OCI-LY7 (cell line): ENCODE measurements around the gene AUP1. TPM values are rescaled to one million over a fixed set of nuclear protein-coding genes. Genes with fewer than 3 reads are reported as not detected.
A peak's percentile ranks its signal among the peaks of the same experiment; 100 is the strongest.
"Not testable (repeated sequence)": the region's sequence is repeated elsewhere in the genome, so short reads cannot be mapped to it uniquely, and the experiment has no call there.

Source experiments
- BruUV-seq: library from RNA; stranded (reverse); fragments of 400-500 nt; replicated peaks from 2 replicates; lab custom pipeline; 2021; lab: Mats Ljungman, UMichigan
- CTCF ChIA-PET: fragments of 300-600 bp; sonication (Branson Sonifier 250); formaldehyde crosslinking; loops from one replicate; lab custom pipeline; 2022; ENCODE audit warnings: antibody characterized with exemption; ENCODE audit not compliant: unreplicated experiment; lab: Charles Lee
- POLR2A ChIA-PET: fragments of 300-600 bp; sonication (Branson Sonifier 250); formaldehyde crosslinking; loops from one replicate; lab custom pipeline; 2022; ENCODE audit warnings: antibody characterized with exemption; lab: Charles Lee
- DNase-seq: peaks from one replicate; pipeline ENCODE4 v3.0.0-alpha.2; 2015; ENCODE audit warnings: low spot score
- H2AFZ ChIP-seq: fragments of 200-600 bp; sonication (generic), shearing (Covaris generic); 2 replicates; pipeline ENCODE4 v1.6.1; 2014; ENCODE audit warnings: mild to moderate bottlenecking, antibody characterized with exemption, low read length, moderate library complexity
- H3K27ac ChIP-seq: fragments of 200-600 bp; sonication (generic); 2 replicates; pipeline ENCODE4 v1.5.1; 2014; ENCODE audit warnings: mixed run types, low read depth, mild to moderate bottlenecking, moderate library complexity, low read length, inconsistent platforms; ENCODE audit not compliant: poor library complexity, severe bottlenecking
- H3K36me3 ChIP-seq: fragments of 200-600 bp; sonication (generic); 2 replicates; pipeline ENCODE4 v1.6.1; 2014; ENCODE audit warnings: mild to moderate bottlenecking, antibody characterized with exemption, low read length, moderate library complexity, mixed read lengths; ENCODE audit not compliant: insufficient read depth
- H3K4me1 ChIP-seq: fragments of 200-600 bp; sonication (generic); 2 replicates; pipeline ENCODE4 v1.5.1; 2014; ENCODE audit warnings: mild to moderate bottlenecking, low read length; ENCODE audit not compliant: insufficient read depth, poor library complexity, severe bottlenecking
- H3K4me2 ChIP-seq: fragments of 200-600 bp; sonication (generic); 2 replicates; pipeline ENCODE4 v1.6.1; 2014; ENCODE audit warnings: mild to moderate bottlenecking, low read length
- H3K4me3 ChIP-seq: fragments of 200-600 bp; sonication (generic); 2 replicates; pipeline ENCODE4 v1.5.1; 2014; ENCODE audit warnings: mild to moderate bottlenecking, low read depth, low read length; ENCODE audit not compliant: poor library complexity, severe bottlenecking
- H3K79me2 ChIP-seq: fragments of 200-600 bp; sonication (generic); 2 replicates; pipeline ENCODE4 v1.6.1; 2016; ENCODE audit warnings: low read depth, mild to moderate bottlenecking, low read length, moderate library complexity, mixed read lengths; ENCODE audit not compliant: insufficient read depth
- H3K9me2 ChIP-seq: fragments of 200-600 bp; sonication (generic); 2 replicates; pipeline ENCODE4 v1.6.1; 2016; ENCODE audit warnings: mild to moderate bottlenecking, low read length, mixed read lengths; ENCODE audit not compliant: insufficient read depth
- H3K9me3 ChIP-seq: fragments of 200-600 bp; sonication (generic); 2 replicates; pipeline ENCODE4 v1.6.1; 2014; ENCODE audit warnings: mild to moderate bottlenecking, mixed run types, low read length, mixed read lengths
- H4K20me1 ChIP-seq: fragments of 200-600 bp; sonication (generic); 2 replicates; pipeline ENCODE4 v1.6.1; 2014; ENCODE audit warnings: mild to moderate bottlenecking, antibody characterized with exemption, low read length, moderate library complexity, mixed read lengths; ENCODE audit not compliant: insufficient read depth
- CTCF ChIP-seq: fragments of 200-600 bp; sonication (generic); conservative IDR thresholded peaks from 2 replicates; pipeline ENCODE4 v1.5.1; 2014; ENCODE audit warnings: mild to moderate bottlenecking, antibody characterized with exemption, low read length, moderate library complexity, mixed read lengths
- EZH2phosphoT487 ChIP-seq: fragments of 200-600 bp; sonication (generic); IDR thresholded peaks from 2 replicates; pipeline ENCODE4 v1.6.1; 2018; ENCODE audit warnings: low read depth, borderline replicate concordance, mild to moderate bottlenecking, mixed run types, antibody characterized with exemption, low read length, moderate library complexity, mixed read lengths
- intact Hi-C: fragments of 100-400 bp; cut with micrococcal nuclease; formaldehyde crosslinking; loops from one replicate; pipeline ENCODE4 v1.10.0; 2022; ENCODE audit not compliant: unreplicated experiment
- total RNA-seq, 2 experiments: library from RNA; depleted of rRNA in 1 of 2; stranded (reverse); fragments of >200 nt in 1 of 2; shearing (Covaris generic) in 1 of 2; gene quantifications; 2 replicates each; pipeline ENCODE4 v1.2.3, GENCODE V29; 2014 to 2022

The AUP1 gene
- total RNA-seq, 2 experiments from 2014 or later, result 121 to 188 TPM

GRCh38 chr2:74488643-74489481 is 40.6 kb downstream of the AUP1 start:
- Histone ChIP-seq H4K20me1 (no peaks in the 10 kb centered on the region), H3K4me3 (no peak overlapping the region), H3K9me2 (no peaks in the 10 kb centered on the region), H2AFZ (no peak overlapping the region), H3K9me3 (no peaks in the 10 kb centered on the region), H3K27ac (no peak overlapping the region), H3K79me2 (peaks cover 4% of the 10 kb centered on the region; the same call in 1 of the 2 replicates), H3K36me3 (peaks cover 54% of the 10 kb centered on the region), H3K4me1 (peaks cover under 1% of the 10 kb centered on the region), H3K4me2 (no peak overlapping the region)
- ChIA-PET POLR2A (interaction anchor here (0.5 to 0.9 kb wide), 3 partner anchors 16 to 78 kb away, joined by 3 to 4 read pairs (median 3); partner anchors contain the start of gene PCGF1), CTCF (no interaction called here)
- BruUV-seq, result no TSS peak
- intact Hi-C loops, result no loop called here
- DNase-seq, result no peak
- TF ChIP-seq CTCF (no peak), EZH2phosphoT487 (no peak)

DNA sequence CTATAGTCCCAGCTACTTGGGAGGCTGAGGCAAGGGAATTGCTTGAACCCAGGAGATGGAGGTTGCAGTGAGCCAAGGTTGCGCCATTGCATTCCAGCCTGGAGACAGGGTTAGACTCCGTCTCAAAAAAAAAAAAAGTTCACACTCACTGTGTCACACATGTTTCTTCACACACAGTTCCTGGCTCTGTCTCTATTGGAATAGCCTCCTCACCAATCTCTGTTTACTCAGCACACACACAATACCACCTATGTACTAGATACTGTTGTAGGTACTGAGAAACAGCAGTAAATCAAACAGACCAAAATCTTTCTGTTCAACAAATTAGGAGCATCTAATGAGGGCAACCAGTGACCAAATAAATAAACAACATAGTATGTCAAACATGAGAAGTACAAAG is 43.4 kb downstream of the AUP1 start:
- ChIA-PET CTCF (no interaction called here), POLR2A (no interaction called here)
- no peaks in the 10 kb centered on the region for H3K9me2 ChIP-seq

GRCh38 chr2:74483675-74484164 is 45.8 kb downstream of the AUP1 start:
- not testable (repeated sequence) for H4K20me1 ChIP-seq, H3K9me3 ChIP-seq, BruUV-seq, H3K9me2 ChIP-seq, DNase-seq
- peak overlapping the region; percentile 63 for H2AFZ ChIP-seq
- POLR2A ChIA-PET, result interaction anchor here (0.6 to 5.1 kb wide), 9 partner anchors 9 to 1229 kb away, joined by 3 to 25 read pairs (median 3); partner anchors contain the start of genes MRPL53 and WBP1
- intact Hi-C loops, result loop anchor here (1.0 kb wide), 5 partner anchors 24 to 233 kb away; partner anchors contain the start of genes AUP1, HTRA2 and PCGF1
- H3K4me2 ChIP-seq, result peak overlapping the region; percentile 90
- CTCF ChIA-PET, result interaction anchor here (4.1 kb wide), 1 partner anchor 47 kb away, joined by 18 read pairs; the partner anchor contains the start of genes AUP1 and HTRA2
- H3K36me3 ChIP-seq, result peaks cover 38% of the 10 kb centered on the region
- H3K27ac ChIP-seq, result peak overlapping the region; percentile 80
- H3K4me3 ChIP-seq, result peak overlapping the region; percentile 78
- peaks cover 28% of the 10 kb centered on the region for H3K79me2 ChIP-seq
- peaks cover 18% of the 10 kb centered on the region for H3K4me1 ChIP-seq

More for the DNA sequence above, 43.4 kb downstream of the AUP1 start:
- no peaks in the 10 kb centered on the region for H4K20me1 ChIP-seq
- H3K27ac ChIP-seq, result no peak overlapping the region
- peaks cover 12% of the 10 kb centered on the region for H3K4me1 ChIP-seq
- peaks cover 20% of the 10 kb centered on the region for H3K79me2 ChIP-seq
- intact Hi-C loops, result no loop called here
- TF ChIP-seq CTCF (no peak), EZH2phosphoT487 (no peak)
- H2AFZ ChIP-seq, result no peak overlapping the region
- H3K36me3 ChIP-seq, result peaks cover 30% of the 10 kb centered on the region
- no peak overlapping the region for H3K4me2 ChIP-seq
- DNase-seq, result no peak
- H3K9me3 ChIP-seq, result no peaks in the 10 kb centered on the region
- no peak overlapping the region for H3K4me3 ChIP-seq
- no TSS peak for BruUV-seq
